Posterior cingulate gyrus (tissue), 11 donors: ENCODE measurements around the gene PAAF1.

Source experiments
- DNase-seq, 10 donors: peaks; one replicate each; pipeline versions ENCODE4 v3.0.0 to v3.0.0-alpha.2; 2020 to 2021; ENCODE audit warnings: mixed read lengths in 3 of 10
- intact Hi-C: fragments of 100-400 bp; cut with DNase I; formaldehyde crosslinking; loops from one replicate; pipeline ENCODE4 v1.15.1; 2023

The PAAF1 gene

GRCh38 chr11:73940801-73941570 is 64.2 kb downstream of the PAAF1 start:
- DNase-seq: no peak
- intact Hi-C loops: no loop called here

GRCh38 chr11:73942010-73942409 is 65.2 kb downstream of the PAAF1 start:
- intact Hi-C loops: no loop called here
- no peak for DNase-seq

DNA sequence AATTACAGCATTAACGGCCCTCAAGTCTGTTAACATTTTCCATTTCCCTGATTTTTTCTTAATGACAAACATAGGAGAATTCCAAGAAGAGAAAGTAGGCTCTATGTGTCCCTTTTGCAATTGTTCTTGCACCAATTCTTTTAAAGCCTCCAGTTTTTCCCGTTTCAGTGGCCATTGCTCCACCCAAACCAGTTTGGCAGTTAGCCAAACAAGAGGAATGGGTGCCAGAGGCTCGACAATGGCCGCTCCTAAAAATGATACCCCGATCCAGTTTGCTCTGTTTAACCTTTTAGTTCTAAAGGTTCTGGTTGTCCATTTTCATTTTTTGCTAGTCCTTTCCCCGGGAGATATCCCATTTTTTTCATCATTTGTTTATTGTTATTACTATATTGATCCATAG is 67.3 kb downstream of the PAAF1 start:
- DNase-seq: no peak
- intact Hi-C loops: no loop called here

DNA sequence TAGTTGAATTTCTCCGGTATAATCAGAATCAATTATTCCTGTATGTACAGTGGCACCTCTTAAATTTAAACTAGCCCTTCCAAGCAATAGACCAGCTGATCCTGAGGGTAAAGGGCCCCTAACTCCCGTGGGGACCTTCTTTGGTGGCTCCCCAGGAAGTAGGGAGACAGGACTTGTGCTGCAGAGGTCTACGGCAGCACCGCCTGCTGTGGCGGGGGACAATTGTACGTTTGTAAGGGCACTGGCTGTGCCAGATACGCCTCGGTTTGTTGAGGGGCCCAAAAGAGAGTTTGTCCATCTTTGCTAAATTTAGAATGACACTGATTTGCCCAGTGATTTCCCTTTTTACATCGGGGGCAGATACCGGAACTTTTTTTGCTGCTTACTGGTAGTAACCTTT is 68.1 kb downstream of the PAAF1 start:
- peak in 1 of 10 donors; percentile 62 for DNase-seq
- intact Hi-C loops: no loop called here

- DNase-seq: no peak
- intact Hi-C loops: no loop called here
Measured at GRCh38 chr11:73945396-73945795, 68.6 kb downstream of the PAAF1 start.

DNA sequence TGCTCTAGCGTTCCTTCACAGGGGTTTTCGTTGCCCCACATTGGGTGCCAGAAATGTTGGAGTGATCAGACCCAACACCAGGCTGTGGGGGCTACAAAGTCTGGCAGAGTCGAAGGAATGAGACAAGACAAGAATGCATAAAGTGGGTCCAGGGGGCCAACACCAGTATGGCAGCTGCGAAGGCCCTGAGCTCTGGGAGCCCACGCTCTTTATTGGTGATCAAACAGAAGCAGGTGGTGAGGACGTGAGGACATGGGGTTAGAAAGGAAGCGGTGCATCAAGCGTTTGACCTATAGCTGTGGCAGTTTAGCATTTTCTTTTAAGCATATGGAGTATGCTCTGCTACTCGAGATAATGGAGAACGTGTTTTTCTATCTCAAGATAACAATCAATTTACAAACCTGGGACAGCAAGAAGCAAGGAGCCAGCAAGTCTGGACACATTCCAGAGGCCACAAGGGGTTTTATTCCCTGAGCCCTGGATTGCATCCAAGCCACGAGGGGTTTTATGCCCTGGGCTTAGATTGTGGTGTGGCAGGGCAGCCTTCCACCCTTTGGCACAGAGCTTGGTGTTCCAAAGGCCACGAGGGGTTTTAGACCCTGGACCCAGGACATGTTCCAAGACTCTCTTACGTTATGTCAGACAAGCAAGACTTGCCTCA is 70.1 kb downstream of the PAAF1 start:
- peak in 1 of 10 donors; percentile 61 for DNase-seq
- intact Hi-C loops: no loop called here

- peak in 1 of 10 donors; percentile 40 for DNase-seq
- intact Hi-C loops: no loop called here
Measured at GRCh38 chr11:73949246-73949645, 72.4 kb downstream of the PAAF1 start.

- no peak for DNase-seq
- intact Hi-C loops: no loop called here
Measured at GRCh38 chr11:73949912-73950311, 73.1 kb downstream of the PAAF1 start.

- DNase-seq: peak in 5 of 10 donors; percentile 29 to 89 (median 49)
- intact Hi-C loops: no loop called here
Measured at GRCh38 chr11:73950869-73951710, 74.3 kb downstream of the PAAF1 start, which contains the start of gene DNAJB13. TSS of gene DNAJB13 (plus strand) at chr11:73951026. CDS start at chr11:73951070, 44 bp downstream.

GRCh38 chr11:73951797-73952196 is 75.0 kb downstream of the PAAF1 start:
- peak in 1 of 10 donors; percentile 5 for DNase-seq
- intact Hi-C loops: no loop called here

- intact Hi-C loops: no loop called here
Measured at GRCh38 chr11:73956876-73957653, 80.3 kb downstream of the PAAF1 start.

DNA sequence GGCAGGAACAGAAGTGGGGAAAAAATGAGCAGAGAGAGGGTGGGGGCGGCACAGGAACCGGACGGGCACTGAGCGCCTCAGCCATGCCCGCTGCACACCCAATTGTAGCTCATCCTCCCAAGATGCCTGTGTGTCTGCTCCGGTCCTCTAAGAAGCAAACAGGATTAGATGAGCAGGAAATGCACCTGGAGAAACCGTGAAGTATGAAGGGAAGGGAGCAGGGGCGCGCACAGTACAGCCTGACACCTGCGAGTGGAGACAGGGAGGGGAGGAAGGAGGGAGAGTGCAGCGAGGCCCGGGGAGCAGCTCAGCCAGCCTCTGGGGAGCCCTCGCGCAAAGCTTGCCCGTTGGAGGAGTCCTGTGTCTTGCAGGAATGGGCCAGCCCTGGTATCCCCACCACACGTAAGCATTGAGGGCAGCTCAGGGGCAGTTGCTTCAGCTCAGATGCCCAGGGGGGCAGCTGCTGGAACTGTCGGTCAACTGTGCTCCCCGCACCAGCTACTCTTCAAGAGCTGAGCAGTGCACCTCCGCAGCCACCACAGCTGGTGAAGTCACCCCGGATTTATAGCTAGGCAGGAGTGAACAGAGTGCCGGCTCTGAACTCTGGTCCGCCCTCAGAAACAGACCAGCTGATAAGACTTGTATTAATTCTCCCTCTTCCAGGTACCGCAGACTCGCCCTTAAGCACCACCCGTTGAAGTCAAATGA is 81.0 kb downstream of the PAAF1 start:
- intact Hi-C loops: no loop called here
- DNase-seq: peak in 2 of 10 donors; percentile 65 to 75

More at GRCh38 chr11:73956876-73957653, 80.3 kb downstream of the PAAF1 start:
- DNase-seq: peak in 2 of 10 donors; percentile 60 to 67

GRCh38 chr11:73958521-73959141 is 81.8 kb downstream of the PAAF1 start:
- intact Hi-C loops: no loop called here
- DNase-seq: peak in 2 of 10 donors; percentile 54 to 75

DNA sequence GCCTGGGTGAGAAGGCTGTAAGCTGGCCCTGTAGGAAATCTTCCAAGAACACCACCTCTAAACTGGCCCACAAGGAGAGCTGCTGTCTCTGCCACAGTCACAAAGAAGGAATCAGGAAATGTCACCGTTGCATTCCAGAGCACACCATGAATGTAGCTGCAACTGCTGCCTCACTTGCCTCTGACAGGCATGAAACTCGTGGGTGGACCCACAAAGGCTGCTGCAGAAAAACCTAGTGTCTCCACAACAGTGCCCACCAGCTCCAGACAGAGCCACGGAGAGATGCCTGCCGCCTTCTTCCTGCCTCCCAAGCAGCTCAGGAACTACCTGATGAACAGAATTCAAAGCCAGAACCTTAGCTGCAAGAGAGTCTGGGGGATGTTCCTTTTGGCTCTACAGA is 84.5 kb downstream of the PAAF1 start:
- DNase-seq: peak in 6 of 10 donors; percentile 29 to 87 (median 71)
- intact Hi-C loops: loop anchor here (5.0 kb wide), 2 partner anchors 131 to 486 kb away; no protein-coding TSS in a partner anchor

DNA sequence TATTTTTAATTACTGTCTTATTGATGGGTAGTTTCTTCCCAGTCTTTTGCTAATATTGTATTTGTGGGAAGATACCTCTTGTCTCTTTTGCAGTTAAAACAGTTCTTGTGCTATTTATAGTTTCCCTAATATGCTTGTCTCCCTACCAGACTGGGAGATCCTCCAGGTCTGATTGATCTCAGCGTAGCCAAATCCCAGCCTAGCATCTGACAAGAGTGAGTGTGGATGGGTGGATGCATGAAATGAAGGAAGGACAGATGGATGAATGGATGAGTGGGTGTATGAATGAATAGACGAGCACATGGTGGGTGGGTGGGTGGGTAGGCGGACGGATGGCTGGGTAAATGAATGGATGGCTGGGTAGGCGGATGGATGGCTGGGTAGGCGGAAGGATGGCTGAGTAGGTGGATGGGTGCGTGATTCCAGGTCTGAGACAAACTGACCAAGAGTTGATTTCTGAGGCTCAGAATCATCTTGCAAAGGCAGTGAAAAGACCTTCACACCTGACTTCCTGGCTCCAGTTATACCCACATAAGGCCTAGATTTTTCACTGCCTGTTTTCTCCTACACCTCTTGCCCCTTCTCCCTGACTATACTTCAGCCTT is 85.4 kb downstream of the PAAF1 start:
- DNase-seq: peak in 2 of 10 donors; percentile 33 to 43

DNA sequence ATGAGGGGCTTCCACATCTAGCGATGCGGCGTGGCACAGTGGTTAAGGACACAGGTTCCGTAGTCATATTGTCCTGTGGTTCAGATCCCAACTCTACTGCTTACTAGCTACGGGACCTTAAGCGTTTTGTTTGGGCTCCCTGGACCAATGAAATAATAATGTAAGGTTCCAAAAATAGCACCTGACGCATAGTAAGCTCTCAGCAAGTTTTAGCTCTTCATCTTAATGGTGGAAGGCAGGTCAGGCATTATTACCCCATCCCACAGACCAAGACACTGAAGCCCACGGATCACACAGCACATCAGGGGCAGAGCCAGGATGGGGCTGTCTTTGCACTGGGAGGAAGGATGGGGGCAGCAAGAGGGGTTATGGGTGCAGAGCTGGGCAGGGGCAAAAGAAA is 87.1 kb downstream of the PAAF1 start:
- DNase-seq: peak in 2 of 10 donors; percentile 7 to 56
- intact Hi-C loops: loop anchor here (5.0 kb wide), 2 partner anchors 128 to 483 kb away; no protein-coding TSS in a partner anchor

More for the DNA sequence above, 85.4 kb downstream of the PAAF1 start:
- intact Hi-C loops: loop anchor here (5.0 kb wide), 2 partner anchors 130 to 485 kb away; no protein-coding TSS in a partner anchor

DNA sequence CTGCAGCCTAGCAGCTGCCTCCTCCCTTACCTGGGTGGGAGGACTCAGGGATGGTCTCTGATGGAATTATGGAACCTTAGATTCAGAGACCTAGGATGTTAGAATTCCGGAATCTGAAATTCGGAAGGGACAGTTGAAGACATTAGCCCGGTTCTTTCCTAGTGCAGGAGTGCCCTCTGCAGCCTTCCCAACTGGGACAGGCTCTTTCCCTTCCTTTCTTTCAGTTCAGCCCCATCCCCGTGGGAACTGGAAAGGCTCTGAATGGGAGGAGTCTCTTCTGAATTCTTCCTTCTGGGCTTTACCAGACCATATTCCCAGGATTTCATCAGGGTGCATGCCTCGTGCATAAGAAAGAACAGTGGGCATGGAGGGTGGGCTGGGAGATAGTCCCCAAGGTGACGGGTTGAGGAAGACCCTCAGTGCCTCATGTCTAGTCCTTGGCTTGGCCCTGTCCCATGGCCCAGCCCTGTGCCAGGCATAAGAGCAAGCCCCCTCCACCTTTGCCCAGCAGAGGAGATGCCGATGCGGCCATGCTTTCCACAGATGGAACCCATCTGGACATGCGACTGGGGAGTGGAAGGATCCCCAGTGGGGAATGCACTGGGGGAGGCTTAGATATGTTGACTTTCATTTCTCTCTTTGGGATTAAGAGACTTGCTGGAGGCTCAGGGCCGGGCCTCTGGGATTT is 88.4 kb downstream of the PAAF1 start:
- intact Hi-C loops: no loop called here
- DNase-seq: peak in 2 of 10 donors; percentile 25 to 56

- intact Hi-C loops: no loop called here
- no peak for DNase-seq
Measured at GRCh38 chr11:73965764-73966121, 88.9 kb downstream of the PAAF1 start.
